B cell (primary cell): ENCODE results near the gene THSD7B. TPM values are rescaled to one million over a fixed set of nuclear protein-coding genes. Genes with fewer than 3 reads are reported as not detected.

Experiments used
- ATAC-seq: fragments of 200-7000 bp; cut with Tn5 transposase; one replicate; pipeline ENCODE4 v1.10.0; 2021; ENCODE audit warnings: low read depth, mild to moderate bottlenecking, moderate number of reproducible peaks, moderate library complexity
- CTCF ChIA-PET: fragments of 350-600 bp; sonication (Branson Sonifier 250); formaldehyde crosslinking; loops from one replicate; lab custom pipeline; 2021; ENCODE audit warnings: antibody characterized with exemption, inconsistent platforms; lab: Charles Lee
- POLR2A ChIA-PET: fragments of 350-600 bp; sonication (Branson Sonifier 250); formaldehyde crosslinking; loops from one replicate; lab custom pipeline; 2021; ENCODE audit warnings: antibody characterized with exemption; lab: Charles Lee
- DNase-seq: peaks from one replicate; pipeline ENCODE4 v3.0.0; 2013
- H2AFZ ChIP-seq: 2 replicates; pipeline ENCODE4 v1.6.1; 2012; ENCODE audit warnings: mild to moderate bottlenecking, low read depth, low read length; ENCODE audit not compliant: insufficient read depth, poor library complexity, severe bottlenecking
- H3K27ac ChIP-seq, 2 donors: 1 replicate in 1 of 2; 2 replicates in 1 of 2; pipeline ENCODE4 v1.5.1; 2012 to 2013; ENCODE audit warnings: low read length in 2 of 2, mild to moderate bottlenecking in 2 of 2, moderate library complexity in 1 of 2
- H3K27me3 ChIP-seq, 4 experiments: fragments of 200-600 bp in 1 of 4; sonication (generic) in 1 of 4; replicated peaks in 1 of 4; 1 replicate in 2 of 4; 2 replicates in 2 of 4; pipeline versions ENCODE4 v1.6.1 to v1.7.0; 2013 to 2016; ENCODE audit warnings: low read length in 3 of 4, mild to moderate bottlenecking in 2 of 4, mixed read lengths in 1 of 4, moderate library complexity in 1 of 4; ENCODE audit not compliant: insufficient read depth in 4 of 4, control insufficient read depth in 3 of 4; ENCODE audit errors: control extremely low read depth in 1 of 4
- H3K36me3 ChIP-seq, 2 experiments: replicated peaks in 1 of 2; 1 replicate in 1 of 2; 2 replicates in 1 of 2; pipeline versions ENCODE4 v1.6.1 to v1.7.1; 2013; ENCODE audit warnings: low read length in 1 of 2; ENCODE audit not compliant: insufficient read depth in 2 of 2, control insufficient read depth in 1 of 2; ENCODE audit errors: control extremely low read depth in 1 of 2, extremely low read depth in 1 of 2
- H3K4me1 ChIP-seq, 2 donors: fragments of 200-600 bp in 1 of 2; sonication (generic) in 1 of 2; 1 replicate in 1 of 2; 2 replicates in 1 of 2; pipeline versions ENCODE4 v1.5.1 to v1.6.1; 2013 to 2017; ENCODE audit warnings: low read length in 2 of 2; ENCODE audit not compliant: control insufficient read depth in 2 of 2, insufficient read depth in 2 of 2
- H3K4me2 ChIP-seq: replicated peaks from 2 replicates; pipeline ENCODE3; 2012; ENCODE audit warnings: mild to moderate bottlenecking, low read depth, low read length; ENCODE audit not compliant: poor library complexity, severe bottlenecking
- H3K4me3 ChIP-seq, 5 experiments: fragments of 200-600 bp in 1 of 5; sonication (generic) in 1 of 5; 1 replicate in 3 of 5; 2 replicates in 2 of 5; pipeline versions ENCODE4 v1.5.1 to v1.7.0; 2011 to 2016; ENCODE audit warnings: low read length in 4 of 5, mild to moderate bottlenecking in 4 of 5, low read depth in 2 of 5, control low read depth in 1 of 5, moderate library complexity in 1 of 5; ENCODE audit not compliant: insufficient read depth in 1 of 5; ENCODE audit errors: control extremely low read depth in 1 of 5, extremely low read depth in 1 of 5
- H3K79me2 ChIP-seq: fragments of 200-600 bp; sonication (generic); one replicate; pipeline ENCODE4 v1.6.0; 2016; ENCODE audit warnings: low read length; ENCODE audit not compliant: control insufficient read depth, insufficient read depth
- H3K9ac ChIP-seq: fragments of 200-600 bp; sonication (generic); 2 replicates; pipeline ENCODE4 v1.6.1; 2017; ENCODE audit warnings: mild to moderate bottlenecking, low read length, moderate library complexity
- H3K9me3 ChIP-seq, 3 donors: one replicate each; pipeline versions ENCODE4 v1.6.1 to v1.7.1; 2013; ENCODE audit warnings: low read length in 2 of 3; ENCODE audit not compliant: control insufficient read depth in 2 of 3, insufficient read depth in 1 of 3; ENCODE audit errors: control extremely low read depth in 1 of 3
- H4K20me1 ChIP-seq: 2 replicates; pipeline ENCODE4 v1.6.0; 2012; ENCODE audit warnings: mild to moderate bottlenecking, low read length; ENCODE audit not compliant: insufficient read depth, control insufficient read depth, poor library complexity, severe bottlenecking
- H3K27ac Mint-ChIP-seq: one replicate; pipeline ENCODE4 v1.8.0; 2021; ENCODE audit warnings: mixed read lengths
- H3K27me3 Mint-ChIP-seq: one replicate; pipeline ENCODE4 v1.8.0; 2021; ENCODE audit warnings: mixed read lengths
- H3K4me1 Mint-ChIP-seq: one replicate; pipeline ENCODE4 v1.8.0; 2021; ENCODE audit warnings: mixed read lengths
- H3K4me3 Mint-ChIP-seq: one replicate; pipeline ENCODE4 v1.8.0; 2021; ENCODE audit warnings: mixed read lengths
- H3K9me3 Mint-ChIP-seq: one replicate; pipeline ENCODE4 v1.8.0; 2022; ENCODE audit warnings: mixed read lengths; ENCODE audit not compliant: insufficient read depth
- EZH2 ChIP-seq: IDR thresholded peaks from 2 replicates; pipeline ENCODE4 v1.6.1; 2012; ENCODE audit warnings: borderline replicate concordance, low read depth, mild to moderate bottlenecking, moderate library complexity, low read length; ENCODE audit not compliant: insufficient read depth, poor library complexity, severe bottlenecking
- WGBS: methylation state at CpG from one replicate; pipeline ENCODE4 v1.1.5; 2013; ENCODE audit warnings: missing lambda C conversion rate; ENCODE audit not compliant: insufficient coverage; 5-methylcytosine and 5-hydroxymethylcytosine counted together
- intact Hi-C: fragments of 100-400 bp; cut with micrococcal nuclease; formaldehyde crosslinking; loops from one replicate; pipeline ENCODE4 v1.10.0; 2022
- polyA plus RNA-seq: library from polyadenylated mRNA; depleted of rRNA; stranded (reverse); fragments of >200 nt; gene quantifications from 2 replicates; pipeline ENCODE4 v1.2.3, GENCODE V29; 2012
- total RNA-seq, 2 donors: library from RNA; stranded (reverse); fragments of 120-200 nt in 1 of 2; gene quantifications; 1 replicate in 1 of 2; 2 replicates in 1 of 2; pipeline versions ENCODE4 v1.2.3 to v1.2.4, GENCODE V29; 2013 to 2022
- TF ChIP-seq, protein P1 (sequence below): fragments of 200-600 bp; IDR thresholded peaks from one replicate; pipeline ENCODE4 v1.8.0; 2022; ENCODE audit warnings: antibody characterized with exemption, mild to moderate bottlenecking

THSD7B gene
- total and polyA plus RNA-seq, 2 donors (not counting 1 experiment from before 2014, with no cell fraction given), result 0.76 TPM; not detected in 1

GRCh38 chr2:137047369-137047768 is 282.0 kb downstream of the THSD7B start:
- H3K9me3 ChIP-seq, result no peaks in the 10 kb centered on the region
- Mint-ChIP-seq H3K9me3 (no peaks in the 10 kb centered on the region), H3K27me3 (no peaks in the 10 kb centered on the region), H3K27ac (no peak overlapping the region), H3K4me3 (no peak overlapping the region), H3K4me1 (no peaks in the 10 kb centered on the region)
- no peaks in the 10 kb centered on the region for H3K27me3 ChIP-seq
- 95% methylated on average over 5 of the region's 5 CpGs for WGBS
- no peak for TF ChIP-seq EZH2
- TF ChIP-seq, protein P1, sequence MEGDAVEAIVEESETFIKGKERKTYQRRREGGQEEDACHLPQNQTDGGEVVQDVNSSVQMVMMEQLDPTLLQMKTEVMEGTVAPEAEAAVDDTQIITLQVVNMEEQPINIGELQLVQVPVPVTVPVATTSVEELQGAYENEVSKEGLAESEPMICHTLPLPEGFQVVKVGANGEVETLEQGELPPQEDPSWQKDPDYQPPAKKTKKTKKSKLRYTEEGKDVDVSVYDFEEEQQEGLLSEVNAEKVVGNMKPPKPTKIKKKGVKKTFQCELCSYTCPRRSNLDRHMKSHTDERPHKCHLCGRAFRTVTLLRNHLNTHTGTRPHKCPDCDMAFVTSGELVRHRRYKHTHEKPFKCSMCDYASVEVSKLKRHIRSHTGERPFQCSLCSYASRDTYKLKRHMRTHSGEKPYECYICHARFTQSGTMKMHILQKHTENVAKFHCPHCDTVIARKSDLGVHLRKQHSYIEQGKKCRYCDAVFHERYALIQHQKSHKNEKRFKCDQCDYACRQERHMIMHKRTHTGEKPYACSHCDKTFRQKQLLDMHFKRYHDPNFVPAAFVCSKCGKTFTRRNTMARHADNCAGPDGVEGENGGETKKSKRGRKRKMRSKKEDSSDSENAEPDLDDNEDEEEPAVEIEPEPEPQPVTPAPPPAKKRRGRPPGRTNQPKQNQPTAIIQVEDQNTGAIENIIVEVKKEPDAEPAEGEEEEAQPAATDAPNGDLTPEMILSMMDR, result no peak
- H3K9ac ChIP-seq, result no peak overlapping the region
- H3K4me2 ChIP-seq, result no peak overlapping the region
- H3K79me2 ChIP-seq, result no peaks in the 10 kb centered on the region
- no peak overlapping the region for H3K4me3 ChIP-seq
- H3K36me3 ChIP-seq, result no peaks in the 10 kb centered on the region
- CTCF ChIA-PET, result no interaction called here
- POLR2A ChIA-PET, result no interaction called here
- H3K27ac ChIP-seq, result no peak overlapping the region
- no peaks in the 10 kb centered on the region for H3K4me1 ChIP-seq
- intact Hi-C loops, result no loop called here
- H4K20me1 ChIP-seq, result no peaks in the 10 kb centered on the region
- no peak for ATAC-seq
- no peak overlapping the region for H2AFZ ChIP-seq
- DNase-seq, result no peak

DNA sequence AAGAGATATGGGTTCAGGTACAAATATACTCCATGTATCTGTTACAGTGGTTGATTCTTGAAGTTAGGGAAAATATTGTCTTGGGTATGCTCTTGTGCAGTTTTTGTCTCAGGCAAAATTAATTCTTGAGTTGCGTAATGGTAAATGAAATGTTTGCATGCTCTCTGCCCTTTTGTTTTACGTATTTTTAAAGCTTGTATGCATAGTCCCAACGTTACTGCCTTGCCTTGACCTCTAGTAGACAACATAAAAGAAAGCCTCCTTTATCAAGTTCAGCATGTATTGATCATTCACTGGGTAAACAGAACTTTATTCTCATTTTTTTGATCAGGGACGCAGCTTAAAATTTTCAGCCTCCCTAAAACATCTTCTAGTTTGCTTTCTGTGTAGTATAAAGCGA is 283.1 kb downstream of the THSD7B start:
- Histone ChIP-seq H4K20me1 (no peaks in the 10 kb centered on the region), H3K79me2 (no peaks in the 10 kb centered on the region), H2AFZ (no peak overlapping the region), H3K4me1 (no peaks in the 10 kb centered on the region), H3K9me3 (no peaks in the 10 kb centered on the region), H3K27ac (no peak overlapping the region), H3K27me3 (no peaks in the 10 kb centered on the region), H3K4me3 (no peak overlapping the region), H3K4me2 (no peak overlapping the region), H3K36me3 (no peaks in the 10 kb centered on the region), H3K9ac (no peak overlapping the region)
- ChIA-PET CTCF (no interaction called here), POLR2A (no interaction called here)
- H3K4me1 Mint-ChIP-seq, result no peaks in the 10 kb centered on the region
- H3K27ac Mint-ChIP-seq, result no peak overlapping the region
- H3K27me3 Mint-ChIP-seq, result no peaks in the 10 kb centered on the region
- no peak for ATAC-seq
- H3K9me3 Mint-ChIP-seq, result no peaks in the 10 kb centered on the region
- WGBS, result 62% methylated on average over 3 of the region's 5 CpGs
- intact Hi-C loops, result no loop called here
- TF ChIP-seq, protein P1, result no peak
- TF ChIP-seq EZH2, result no peak
- DNase-seq, result no peak
- H3K4me3 Mint-ChIP-seq, result no peak overlapping the region
